Measurements from ENCODE around the gene ADAM22.

The ADAM22 gene

GRCh38 chr7:88218836-88219605 is 285.0 kb downstream of the ADAM22 start:
- DNase-seq = no peak

DNA sequence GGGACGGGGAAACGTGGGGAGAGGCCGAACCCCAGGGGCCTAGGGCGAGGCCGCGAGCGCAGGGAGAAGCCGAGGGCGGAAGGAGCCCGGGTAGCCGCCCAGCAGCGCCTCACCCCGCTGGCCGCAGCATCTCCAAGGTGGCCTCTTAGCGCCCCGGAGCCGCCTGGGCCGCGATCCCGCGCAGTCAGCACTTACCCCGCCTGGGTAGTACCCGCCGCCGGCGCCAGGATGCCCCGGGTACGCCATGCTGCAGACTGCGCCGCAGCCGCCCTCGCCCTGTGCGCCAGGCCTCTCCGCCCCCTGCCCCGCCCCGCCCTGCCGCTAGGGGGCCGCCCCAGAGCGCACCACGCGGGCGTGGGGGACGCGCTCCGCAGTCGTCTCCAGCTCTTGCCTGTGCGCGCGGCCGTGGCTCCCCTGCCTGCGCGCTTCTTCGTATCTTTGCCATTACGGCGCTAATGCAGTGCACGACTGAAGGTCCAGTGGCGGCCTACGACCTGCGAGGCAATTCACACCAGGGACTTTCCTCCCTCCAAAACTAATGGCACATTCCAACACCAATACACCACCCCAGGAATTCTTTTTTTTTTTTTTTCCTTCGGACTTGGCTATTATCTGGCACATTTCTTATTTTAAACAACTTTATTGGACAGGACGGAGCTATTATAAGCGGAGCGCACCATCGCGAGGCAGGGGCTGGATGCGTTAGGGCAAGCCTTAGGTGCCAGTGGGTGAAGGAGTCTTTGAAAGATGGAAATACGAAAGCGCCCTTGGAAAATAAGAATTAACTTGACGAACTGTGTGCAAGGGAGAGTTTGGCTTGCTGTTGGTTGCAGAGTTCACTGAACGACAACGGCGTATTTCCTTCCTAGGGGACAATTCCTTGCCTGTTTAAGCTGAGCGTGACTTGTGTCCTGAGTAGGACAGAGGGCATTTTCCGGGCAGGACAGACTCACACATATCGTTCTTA is 286.0 kb downstream of the ADAM22 start, which contains the start of gene SRI:
SRI (minus strand) TSS at position 258 of the 967 bp plus-strand sequence; CDS start at position 246, 12 bp downstream.
- peak; percentile 64 for DNase-seq

DNA sequence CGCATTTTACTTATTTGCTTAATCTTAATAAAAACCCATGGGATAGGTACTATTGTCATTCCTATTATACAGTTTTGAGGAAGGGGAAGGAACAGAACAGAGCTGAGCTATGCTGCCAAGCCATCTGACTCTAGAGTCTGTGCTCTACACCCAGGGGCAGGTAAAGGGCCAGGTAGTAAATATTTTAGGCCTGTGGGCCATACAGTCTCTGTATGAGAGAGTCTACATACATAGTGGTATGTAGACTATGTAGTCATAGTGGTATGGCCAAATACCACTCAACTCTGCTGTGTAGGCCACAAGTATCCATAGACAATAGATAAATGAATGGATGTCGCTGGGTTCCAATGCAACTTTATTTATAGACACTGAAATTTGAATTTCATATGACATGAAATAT is 289.2 kb downstream of the ADAM22 start:
- DNase-seq = no peak

GRCh38 chr7:88224601-88225275 is 290.7 kb downstream of the ADAM22 start:
- no peak for DNase-seq

DNA sequence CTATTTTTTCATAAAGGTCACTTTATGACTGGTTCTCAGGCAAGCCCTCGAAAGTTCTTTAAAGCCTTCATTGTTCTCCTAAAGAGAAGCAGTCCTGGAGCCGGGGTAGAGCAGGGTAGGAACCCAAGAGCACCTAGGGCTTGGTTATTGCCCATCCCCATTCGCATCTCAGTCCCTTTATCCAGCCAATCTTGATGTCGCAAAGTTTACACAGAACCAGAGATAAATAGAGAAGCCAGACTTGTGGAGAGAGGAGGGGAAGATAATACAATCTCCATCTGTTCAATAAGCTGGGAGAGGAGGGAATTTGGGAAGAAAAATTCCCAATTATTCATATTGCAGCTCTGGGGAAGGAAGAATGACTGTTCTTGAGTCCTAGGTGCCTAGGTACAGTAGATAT is 292.1 kb downstream of the ADAM22 start:
- no peak for DNase-seq

DNA sequence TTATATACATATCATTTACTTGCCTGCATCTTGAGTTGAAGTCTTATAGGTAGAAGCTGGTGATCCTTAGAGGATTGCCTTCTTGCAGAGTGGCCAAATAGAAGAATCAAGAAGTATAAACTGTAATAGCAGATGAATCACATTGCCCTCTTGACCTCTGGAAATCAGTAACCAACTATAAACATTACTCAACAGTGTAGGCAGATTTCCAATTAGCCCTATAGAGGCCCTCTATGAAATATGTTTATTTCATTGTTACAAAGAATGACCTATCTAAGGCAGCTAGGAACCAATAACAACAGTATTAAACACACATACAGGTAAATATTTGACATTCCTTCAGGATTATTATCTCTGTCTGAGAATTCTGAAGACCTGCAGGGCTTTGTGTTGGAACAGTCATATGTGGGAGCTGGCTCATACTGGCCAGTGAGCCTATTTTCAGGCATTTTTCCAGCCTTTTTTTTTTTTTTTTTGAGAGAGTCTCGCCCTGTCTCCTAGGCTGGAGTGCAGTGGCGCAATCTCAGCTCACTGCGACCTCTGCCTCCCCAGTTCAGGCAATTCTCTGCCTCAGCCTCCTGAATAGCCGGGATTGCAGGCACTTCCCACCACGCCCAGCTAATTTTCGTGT is 292.9 kb downstream of the ADAM22 start:
- no peak for DNase-seq

GRCh38 chr7:88229302-88229995 is 295.4 kb downstream of the ADAM22 start:
- DNase-seq = no peak

DNA sequence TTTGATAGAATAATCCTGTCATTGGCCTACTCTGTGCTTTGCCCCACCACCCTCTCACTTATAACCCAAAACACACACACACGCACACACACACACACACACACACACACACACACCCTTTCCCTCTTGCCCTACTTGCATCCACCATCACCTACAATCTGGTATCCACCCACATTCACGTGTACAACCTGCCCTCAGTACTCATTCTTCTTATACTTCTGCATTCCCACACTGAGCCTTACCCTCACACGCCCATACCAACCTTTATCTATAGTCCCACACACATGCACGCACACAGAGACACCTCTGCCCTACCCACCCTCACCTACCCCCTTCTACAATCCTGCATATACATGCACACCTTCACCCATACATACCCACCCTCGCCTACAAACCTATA is 296.6 kb downstream of the ADAM22 start:
- DNase-seq = no peak

DNA sequence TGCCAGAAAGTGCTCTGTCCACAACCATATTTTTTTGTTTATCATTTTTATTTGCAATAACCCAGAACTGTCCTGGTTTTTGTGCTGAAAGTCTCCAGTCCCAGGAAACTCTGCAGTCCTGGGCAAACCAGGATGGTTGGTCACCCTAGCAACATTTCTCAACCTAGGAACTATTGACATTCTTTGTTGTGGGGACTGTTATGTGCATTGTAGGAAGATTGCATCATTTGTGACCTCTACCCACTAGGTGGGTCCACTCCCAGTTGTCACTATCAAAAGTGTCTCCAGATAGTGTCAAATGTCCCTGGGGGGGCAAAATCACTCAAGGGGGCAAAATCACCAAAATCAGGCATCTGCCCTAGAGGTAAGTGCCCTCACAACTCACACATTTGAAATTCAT is 299.8 kb downstream of the ADAM22 start:
- no peak for DNase-seq

DNA sequence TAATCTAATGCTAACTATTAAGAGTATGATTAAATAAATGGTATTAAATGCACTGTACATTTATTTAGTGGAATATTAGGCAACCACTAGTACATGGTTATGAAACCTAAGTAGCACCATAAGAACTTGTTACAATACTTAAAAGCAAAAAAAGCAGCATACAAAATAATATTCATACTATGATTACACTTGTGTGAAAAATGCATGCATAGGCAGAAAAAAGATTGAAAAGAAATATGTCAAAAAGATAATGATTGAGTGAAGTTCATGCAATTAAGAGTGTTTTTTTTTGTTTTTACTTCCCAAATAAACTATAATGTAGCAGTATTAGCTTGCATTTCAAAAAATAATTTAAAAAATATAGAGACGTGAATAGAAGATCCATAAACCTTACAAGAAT is 305.8 kb downstream of the ADAM22 start:
- no peak for DNase-seq

DNA sequence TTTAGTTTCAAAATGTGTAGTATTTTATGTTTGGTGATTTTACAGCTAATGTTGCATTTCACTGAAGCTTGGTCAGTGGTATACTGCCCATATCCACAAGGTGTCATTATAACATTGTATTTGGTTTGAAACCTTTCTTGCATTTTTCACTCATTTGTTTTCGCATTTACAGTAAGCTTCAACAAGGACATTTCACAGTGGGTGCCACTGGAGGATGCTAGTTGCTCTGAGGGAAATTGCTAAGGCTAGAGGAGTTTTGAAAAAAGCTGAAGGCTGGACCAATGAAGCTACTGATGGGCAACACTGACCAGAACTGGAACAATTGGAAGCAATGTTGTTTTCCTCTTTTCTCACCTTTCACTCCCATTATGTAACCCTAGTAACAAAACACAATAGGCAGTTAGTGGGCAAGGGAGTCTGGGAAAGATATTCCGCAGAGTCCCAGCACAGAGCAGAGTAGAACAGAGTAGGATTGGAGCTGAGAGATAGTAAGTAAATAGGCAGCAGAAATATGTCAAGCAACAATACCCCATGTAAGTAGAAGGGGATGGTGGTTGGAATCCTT is 309.4 kb downstream of the ADAM22 start:
- DNase-seq = peak; percentile 27

DNA sequence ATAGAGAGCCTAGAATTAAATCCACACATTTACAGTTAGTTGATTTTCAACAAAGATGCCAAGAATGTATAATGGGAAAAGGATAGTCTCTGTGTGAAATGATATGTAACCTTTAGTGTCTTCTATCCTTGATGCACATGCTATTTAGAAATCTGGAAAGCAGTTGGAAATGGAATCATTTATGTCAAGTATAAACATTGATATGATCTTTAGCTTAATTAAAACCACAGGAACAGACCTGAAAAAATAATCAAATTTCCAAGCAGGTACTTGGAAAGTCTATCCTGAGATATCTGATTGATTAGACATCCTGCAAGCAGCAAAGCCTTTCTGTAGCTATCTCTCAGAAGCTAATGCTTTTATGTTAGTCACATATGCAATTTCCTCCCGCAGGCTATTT is 310.2 kb downstream of the ADAM22 start:
- no peak for DNase-seq
